DMS53 (cell line): Measurements from ENCODE around the gene TMEM219.
"Not testable (repeated sequence)": the region's sequence is repeated elsewhere in the genome, so short reads cannot be mapped to it uniquely, and the experiment has no call there.

Experiments used
- DNase-seq: peaks from one replicate; lab custom pipeline; 2025; lab: John Stamatoyannopoulos, UW

Gene TMEM219

DNA sequence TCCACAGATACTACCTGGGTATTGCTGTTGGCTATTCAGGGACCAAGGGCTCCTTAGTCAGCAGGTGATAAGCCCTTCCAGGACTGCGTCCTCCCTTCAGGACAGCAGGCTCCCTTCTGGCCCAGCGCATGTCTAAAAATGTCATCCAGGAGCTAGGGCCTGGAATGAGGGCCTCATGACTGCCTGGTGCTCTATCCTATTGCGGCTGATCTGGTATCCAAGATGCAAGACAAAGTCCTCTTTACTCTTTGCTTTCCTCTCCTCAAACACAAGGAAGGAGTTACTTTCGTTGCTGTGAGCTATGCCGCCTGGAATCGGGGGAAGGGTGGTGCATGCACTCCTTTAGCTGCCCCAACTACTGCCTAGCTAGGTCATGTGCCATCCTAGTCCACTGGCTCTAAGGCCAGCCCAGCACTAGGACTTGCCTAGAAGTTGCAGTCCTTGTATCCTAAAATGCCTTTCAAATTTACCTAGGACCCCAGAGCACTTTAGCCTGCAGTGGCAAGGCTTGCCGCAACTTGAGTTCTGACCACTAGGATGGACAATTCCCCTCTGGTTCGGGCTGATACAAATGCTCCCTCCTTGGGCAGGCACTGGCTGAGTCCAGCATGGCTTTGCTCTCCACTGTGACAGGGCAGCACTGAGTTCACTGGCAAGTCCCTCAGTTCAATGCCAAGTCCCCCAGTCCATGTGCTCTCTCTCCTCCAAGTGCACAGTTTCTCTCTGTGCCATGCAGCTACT, 10.1 kb upstream of the TMEM219 start:
- no peak for DNase-seq

DNA sequence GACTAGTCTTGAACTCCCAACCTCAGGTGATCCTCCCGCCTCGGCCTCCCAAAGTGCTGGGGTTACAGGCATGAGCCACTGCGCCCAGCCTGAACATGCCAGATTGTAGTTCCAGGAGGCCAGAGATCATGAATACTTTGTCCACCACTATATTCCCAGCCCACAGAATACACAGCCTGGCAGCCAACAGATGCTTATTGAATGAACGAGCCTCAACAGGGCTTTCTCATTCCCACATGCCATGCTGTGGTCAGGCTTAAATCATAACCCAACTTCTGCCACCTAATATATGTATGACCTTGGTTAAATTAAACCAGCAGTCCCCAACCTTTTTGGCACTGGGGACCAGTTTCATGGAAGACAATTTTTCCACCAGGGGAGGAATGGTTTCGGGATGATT, 3.1 kb upstream of the TMEM219 start:
- DNase-seq: no peak

DNA sequence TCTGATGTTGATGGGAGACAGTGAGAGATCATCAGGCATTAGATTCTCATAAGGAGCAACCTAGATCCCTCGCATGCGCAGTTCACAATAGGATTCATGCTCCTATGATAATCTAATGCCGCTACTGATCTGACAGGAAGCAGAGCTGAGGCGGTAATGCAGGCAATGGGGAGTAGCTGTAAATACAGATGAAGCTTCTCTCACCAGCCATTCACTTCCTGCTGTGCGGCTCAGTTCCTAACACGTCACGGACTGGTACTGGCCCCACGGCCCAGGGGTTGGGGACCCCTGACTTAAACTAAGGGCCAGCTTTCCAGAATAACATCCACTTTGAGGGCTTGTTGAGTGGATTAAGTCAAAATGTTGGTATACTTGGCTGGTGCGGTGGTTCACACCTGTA, 2.6 kb upstream of the TMEM219 start:
- DNase-seq: no peak

DNA sequence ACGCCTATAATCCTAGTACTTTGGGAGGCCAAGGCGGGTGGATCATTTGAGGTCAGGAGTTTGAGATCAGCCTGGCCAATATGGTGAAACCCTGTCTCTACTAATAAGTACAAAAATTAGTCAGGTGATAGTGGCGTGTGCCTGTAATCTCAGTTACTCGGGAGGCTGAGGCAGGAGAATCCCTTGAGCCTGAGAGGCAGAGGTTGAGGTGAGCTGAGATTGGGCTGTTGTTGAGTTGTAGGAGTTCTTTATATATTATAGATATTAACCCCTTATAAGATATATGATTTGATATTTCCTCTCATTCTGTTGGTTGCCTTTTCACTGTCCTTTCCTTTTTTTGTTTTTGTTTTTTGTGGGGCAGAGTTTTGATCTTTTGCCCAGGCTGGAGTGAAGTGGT, 2.1 kb upstream of the TMEM219 start:
- DNase-seq: not testable (repeated sequence)

DNA sequence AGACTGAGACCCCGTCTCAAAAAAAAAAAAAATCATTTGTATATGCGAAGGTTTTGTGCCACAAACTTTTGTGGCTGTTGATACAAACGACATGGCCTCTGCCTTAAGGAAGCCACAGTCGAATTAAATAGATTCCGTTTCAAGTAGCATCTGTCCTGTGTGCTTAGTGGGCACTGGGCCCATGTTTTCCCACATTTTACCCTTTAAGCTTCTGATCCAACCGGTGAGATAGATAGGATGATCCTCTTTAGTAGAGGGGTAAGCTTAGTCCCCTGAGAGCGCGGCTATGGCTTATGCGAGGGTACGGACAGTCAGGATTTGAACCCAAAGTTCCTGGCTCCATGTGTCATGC, 776 bp upstream of the TMEM219 start:
- DNase-seq: peak; percentile 23

DNA sequence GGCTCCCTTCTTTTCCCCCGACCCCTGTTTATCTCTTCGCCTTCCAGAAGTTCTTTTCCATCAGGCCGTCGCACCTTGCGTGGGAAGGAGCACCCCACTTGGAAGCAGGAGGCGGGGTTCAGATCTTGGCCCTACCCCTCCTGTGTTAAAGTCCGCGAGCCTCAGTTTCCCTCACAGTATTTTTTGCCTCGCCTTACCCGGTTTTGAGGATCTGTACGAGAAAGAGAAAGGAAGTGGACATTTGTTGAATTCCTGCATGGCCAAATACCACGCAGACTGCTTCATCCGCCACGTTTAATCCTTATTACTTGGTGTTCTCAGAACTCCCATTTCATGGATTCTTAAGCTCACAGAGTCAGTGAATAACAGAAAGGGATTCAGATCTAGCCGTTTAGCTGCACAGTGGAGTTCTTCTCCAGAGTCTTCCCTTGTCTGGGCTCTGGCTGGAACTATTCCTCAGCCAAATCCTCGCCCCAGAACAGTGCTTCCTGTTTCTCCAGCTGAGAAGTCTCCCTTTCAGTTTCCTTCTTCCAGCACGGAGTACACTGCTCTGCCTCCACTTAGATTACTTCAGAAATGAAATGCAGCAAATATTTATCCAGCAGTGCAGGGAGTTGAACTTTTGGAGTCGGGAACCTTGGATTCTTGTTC, 590 bp downstream of the TMEM219 start:
- DNase-seq: peak; percentile 29

DNA sequence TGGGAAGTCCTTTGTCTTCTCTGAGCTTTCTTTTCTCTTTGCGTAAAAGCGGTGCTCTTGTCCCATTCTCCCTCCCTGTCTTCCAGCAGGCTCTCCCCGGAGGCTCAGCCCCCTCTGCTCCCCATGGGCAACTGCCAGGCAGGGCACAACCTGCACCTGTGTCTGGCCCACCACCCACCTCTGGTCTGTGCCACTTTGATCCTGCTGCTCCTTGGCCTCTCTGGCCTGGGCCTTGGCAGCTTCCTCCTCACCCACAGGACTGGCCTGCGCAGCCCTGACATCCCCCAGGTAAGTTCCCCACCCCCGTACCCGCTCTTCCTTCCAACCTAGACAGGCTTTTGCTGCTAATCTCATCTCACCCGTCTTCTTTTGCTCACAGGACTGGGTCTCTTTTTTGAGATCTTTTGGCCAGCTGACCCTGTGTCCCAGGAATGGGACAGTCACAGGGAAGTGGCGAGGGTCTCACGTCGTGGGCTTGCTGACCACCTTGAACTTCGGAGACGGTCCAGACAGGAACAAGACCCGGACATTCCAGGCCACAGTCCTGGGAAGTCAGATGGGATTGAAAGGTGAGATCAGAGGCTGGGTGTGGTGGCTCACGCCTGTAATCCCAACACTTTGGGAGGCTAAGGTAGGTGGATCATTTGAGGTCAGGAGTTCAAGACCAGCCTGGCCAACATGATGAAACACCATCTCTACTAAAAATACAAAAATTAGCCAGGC, 1.3 kb downstream of the TMEM219 start:
- no peak for DNase-seq

DNA sequence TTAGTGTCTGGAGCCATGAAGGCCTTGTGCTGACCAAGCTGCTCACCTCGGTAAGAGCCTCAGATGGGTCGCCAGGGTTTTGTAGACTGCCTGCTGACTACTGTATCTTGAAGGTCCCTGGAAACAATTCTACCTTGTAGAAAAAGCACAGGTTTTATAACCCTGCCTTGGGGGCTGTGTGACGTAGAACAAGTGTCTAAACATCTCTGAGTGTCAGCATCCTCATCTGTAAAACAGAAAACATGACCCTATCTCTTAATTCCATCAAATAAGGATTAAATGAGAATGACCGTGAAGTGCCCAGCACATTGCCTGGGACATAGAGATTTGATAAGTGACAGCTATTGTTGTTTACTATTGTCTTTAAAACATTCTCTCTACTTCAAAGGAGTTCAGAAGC, 6.3 kb downstream of the TMEM219 start:
- no peak for DNase-seq

DNA sequence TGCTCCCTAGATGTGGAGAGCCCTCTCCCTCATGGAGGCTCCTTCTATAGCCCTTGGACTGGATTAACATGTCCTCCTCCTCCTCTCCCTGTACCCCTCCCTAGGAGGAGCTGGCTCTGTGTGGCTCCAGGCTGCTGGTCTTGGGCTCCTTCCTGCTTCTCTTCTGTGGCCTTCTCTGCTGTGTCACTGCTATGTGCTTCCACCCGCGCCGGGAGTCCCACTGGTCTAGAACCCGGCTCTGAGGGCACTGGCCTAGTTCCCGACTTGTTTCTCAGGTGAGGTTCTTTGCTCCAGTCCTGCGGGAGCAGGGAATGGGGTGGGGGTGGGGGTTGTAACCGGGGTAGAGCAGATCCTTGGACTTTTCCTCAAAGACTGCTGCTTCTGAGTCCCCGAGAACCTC, 9.4 kb downstream of the TMEM219 start:
- no peak for DNase-seq

DNA sequence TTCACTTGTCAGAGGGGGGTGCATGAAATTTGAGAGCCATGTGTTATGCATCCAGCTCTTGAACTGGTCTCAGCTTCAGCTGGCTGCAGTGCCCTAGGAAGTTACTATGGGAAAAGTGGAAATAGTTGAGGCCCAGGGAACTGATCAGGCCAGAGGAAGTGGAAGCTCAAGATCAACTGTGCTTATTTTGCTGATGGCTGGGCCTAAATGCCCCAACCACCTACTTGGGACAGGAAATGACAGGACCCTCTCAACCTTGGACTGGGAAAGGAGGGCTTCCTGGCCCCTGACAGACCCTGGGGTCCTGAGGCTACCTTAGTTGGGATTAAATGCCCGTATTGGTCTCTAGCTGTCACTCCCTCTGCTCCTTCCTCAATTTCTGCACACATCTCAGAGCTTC, 10.6 kb downstream of the TMEM219 start:
- no peak for DNase-seq

DNA sequence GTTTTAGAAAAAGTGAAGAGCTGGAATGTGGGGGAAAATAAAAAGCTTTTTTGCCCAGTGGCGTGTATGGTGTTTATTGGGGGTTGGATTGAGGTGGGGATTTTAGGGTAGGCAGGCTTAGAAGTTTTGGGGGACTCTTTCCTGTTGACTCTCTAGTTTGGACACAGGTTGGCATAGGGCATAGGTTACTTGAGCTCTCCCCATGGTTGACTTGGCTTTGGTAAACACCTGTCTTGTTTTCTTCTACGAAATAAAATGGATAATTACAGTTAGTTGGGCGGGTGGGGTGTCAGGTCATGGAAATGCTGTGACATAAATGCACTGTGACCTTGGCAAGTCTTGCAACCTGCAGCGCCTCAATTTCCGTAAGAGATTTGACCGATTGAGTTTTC, 11.1 kb downstream of the TMEM219 start:
- DNase-seq: no peak

DNA sequence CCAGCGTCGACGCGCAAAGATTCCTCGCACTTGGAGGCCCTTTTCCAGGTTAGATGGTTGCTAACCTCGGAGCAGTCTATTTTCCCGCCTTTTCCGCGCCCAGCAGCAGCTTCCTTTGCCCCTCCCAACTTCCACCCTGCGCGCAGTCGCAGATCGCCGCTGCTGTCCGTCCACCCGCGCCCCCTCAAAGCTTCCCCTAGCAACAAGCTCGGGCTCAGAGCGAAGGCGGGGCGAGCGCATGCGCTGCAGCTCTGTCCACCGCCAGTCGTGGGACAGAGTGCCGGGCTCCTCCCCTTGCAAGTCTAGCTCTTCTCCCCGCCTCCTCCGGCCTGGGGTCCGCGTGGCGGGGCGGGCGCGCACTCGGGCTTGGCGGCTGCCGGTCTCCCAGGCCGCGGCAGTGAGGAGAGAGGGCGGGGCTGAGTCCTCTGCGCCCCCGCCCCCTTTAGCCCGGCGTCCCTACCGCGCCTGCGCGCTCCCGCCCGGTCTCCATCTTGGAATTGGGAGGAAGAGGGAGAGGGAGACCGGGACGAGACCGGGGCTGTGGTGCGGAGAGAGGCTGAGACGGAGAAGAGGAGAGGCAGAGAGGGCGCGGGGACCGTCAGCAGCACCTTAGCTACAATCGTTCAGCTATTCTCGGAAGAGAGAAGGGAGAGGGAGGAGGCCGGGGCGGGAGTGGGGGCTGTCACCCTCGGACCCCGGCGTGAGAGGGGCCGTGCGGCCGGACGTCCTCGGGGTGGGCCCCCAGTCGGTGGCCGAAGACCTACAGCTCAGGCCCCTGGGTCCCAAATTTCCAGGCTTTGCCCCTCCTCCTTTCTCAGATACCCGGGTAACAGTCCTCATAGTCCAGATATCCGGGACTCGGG, 11.7 kb downstream of the TMEM219 start, which contains the start of gene TAOK2:
TSS of gene TAOK2 (plus strand) at position 485 of the 863 bp plus-strand sequence. CDS start 3,905 bp downstream, outside the sequence.
- DNase-seq: peak; percentile 98

DNA sequence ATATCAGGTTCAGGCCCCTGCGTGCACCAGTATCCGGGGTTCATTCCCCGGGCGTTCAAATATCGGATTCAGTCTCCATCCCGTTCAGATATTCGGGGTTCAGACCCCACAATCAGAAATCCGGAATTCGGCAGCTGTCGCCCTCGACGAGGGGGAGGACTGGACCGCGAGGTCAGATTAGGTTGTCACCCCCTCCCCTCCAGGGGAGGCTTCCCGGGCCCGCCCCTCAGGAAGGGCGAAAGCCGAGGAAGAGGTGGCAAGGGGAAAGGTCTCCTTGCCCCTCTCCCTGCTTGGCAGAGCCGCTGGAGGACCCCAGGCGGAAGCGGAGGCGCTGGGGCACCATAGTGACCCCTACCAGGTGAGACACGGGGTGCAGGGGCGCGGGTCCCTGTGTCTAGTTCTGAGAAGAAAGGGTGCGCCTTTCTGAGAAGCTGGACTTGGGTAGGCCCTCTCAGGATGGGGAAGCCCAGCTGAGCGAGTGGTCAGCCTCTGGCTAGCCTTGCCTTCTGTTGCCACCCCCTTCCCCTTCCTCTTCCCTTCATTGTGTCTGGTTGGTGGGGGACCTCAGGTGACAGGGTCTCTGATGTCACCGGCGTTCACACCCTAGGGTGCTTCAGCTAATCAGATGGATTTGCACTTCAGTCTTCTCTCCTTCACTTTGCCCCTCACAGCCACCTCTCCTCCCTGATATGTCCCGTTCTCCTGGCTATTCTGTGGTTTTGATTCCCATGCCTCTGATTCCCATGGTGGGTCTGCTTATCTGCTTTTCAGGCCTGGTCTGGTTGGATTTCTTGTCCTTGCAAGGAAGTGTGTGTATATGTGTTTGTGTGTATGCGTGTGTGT, 12.6 kb downstream of the TMEM219 start:
- peak; percentile 34 for DNase-seq

DNA sequence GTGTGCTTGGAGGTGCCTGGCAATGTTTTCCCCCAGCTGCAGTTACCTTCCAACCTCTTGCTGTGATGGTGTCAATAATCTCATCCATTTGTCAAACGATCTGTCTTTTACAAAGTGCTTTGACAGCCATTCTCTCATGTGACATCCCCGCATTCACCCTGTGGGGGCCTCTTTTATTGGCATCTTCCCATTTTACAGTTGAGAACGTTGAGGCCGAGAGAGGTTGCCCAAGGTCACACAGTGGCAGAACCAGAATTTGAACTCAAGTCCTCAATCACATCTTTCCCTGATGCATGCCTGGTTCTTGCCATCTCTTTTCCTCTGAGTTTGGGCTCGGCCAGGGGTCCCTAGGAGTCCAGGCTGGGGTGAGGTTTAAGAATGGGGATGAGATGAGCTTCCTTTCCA, 13.3 kb downstream of the TMEM219 start:
- DNase-seq: no peak

DNA sequence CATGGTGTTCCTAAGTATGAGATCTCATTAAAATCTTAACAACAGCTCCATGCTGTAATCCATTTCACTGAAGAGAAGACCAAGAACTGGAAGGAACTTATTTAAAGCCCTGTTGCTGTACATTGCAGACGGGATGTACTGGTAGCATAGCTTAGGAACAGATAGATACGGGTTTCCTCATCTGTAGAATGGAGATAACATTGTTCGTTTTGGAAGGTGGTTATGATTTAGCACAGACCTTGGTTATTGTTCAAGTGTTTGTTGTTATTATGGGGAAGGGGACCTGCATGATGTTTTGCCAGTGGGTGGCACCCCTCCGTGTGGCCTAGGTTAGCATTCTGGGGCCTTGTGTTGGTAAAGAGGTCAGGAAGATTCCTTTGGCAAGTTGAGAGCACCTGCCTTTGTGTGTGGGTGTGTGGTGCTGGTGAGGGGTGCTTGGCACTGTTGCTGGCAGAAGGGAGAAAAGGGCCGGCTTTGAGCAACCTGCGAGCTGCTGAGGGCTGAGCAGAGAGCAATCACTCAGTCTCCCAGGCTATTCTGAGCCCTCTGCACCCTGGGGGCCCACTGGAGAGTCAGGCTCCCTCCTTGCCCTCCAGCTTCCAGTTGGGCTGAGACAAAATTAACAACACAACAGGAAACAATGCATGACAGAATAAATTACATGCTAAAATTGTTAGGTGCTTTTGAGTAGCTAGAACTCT, 14.1 kb downstream of the TMEM219 start:
- no peak for DNase-seq

DNA sequence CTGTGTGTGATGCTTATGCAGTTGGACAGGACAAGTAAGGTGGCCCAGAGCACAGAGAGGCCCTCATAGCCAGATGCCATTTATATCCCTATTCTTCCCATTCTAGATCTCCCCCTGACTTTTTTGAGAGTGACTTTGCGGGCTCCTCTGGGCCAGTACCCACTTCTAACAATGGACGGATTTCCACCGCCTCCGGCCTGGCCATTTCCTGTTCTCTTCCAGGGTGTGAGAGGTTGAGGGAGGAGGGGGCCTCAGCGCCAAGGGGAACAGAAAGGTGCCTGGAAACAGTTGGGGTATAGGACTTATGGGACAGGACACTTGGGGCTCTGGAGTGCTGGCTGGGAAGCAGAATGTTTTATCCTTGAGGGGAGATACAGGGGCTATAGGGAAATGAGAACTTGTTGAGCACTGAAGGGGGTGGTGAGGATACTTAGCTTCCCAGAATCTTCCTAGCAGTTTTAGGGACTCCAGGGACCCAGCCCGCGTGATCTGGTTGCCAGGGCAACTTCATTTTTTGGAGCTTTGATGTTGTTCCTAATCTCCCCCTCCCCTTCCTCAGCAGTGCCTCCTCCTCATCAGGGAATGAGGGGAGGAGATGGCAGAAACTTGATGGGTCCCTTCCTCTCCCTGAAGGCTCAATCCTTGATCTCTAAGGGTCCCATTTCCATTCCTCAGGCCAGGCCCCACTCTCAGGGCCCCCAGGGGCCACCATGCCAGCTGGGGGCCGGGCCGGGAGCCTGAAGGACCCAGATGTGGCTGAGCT, 15.4 kb downstream of the TMEM219 start:
- DNase-seq: no peak

DNA sequence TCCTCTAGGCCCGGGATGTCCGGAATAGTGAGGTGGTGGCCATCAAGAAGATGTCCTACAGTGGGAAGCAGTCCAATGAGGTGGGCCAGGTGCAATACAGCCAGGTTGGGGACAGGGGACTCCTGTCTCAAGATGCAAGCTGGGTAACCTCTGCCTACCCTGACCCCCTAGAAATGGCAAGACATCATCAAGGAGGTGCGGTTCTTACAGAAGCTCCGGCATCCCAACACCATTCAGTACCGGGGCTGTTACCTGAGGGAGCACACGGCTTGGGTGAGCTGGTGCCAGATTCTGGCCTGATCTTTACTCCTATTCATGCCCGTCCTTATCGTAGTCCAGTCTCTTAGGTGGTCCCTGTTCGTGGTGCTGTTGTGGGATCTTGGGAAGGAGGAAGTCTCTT, 16.2 kb downstream of the TMEM219 start:
- no peak for DNase-seq

DNA sequence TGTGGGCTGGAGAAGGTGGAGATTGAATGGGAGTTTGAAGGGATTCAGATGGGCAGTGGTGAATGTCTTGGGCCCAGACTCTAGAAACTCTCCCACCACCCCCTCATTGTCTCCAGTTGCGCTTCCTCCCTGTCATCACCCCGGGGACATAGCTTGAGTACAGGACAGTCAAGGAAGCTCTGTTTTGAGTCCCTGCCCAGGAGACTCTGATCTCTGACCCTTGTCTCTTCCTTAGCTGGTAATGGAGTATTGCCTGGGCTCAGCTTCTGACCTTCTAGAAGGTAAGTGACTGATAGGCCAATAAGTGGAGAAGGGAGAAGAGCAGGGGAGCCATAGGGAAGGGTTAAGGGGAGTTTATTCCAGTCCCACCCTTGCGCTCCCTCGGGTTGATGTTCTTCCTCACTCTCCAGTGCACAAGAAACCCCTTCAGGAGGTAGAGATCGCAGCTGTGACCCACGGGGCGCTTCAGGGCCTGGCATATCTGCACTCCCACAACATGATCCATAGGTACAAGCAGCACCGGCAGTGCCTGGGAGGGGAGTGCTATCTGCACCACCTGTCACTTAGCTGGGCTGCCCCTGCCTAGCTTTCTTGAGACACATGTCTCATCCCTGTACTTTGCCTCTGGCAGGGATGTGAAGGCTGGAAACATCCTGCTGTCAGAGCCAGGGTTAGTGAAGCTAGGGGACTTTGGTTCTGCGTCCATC, 16.8 kb downstream of the TMEM219 start:
- DNase-seq: no peak
